GM12892 (cell line): ENCODE measurements around the gene NABP2.

Source experiments
- POLR2A ChIP-seq: IDR thresholded peaks from 2 replicates; pipeline ENCODE4 v1.6.1; 2011; ENCODE audit warnings: low read depth, low read length, control low read depth
- POLR2AphosphoS5 ChIP-seq: IDR thresholded peaks from 2 replicates; pipeline ENCODE4 v1.6.1; 2011; ENCODE audit warnings: low read depth, low read length, control low read depth
- TAF1 ChIP-seq: IDR thresholded peaks from 2 replicates; pipeline ENCODE4 v1.6.1; 2011; ENCODE audit warnings: low read depth, mild to moderate bottlenecking, control low read depth, low read length, borderline replicate concordance

GRCh38 chr12:56236985-56237384 is 12.8 kb downstream of the NABP2 start:
- TF ChIP-seq POLR2A (no peak), POLR2AphosphoS5 (no peak), TAF1 (no peak)
